Dedifferentiated amniotic fluid mesenchymal stem cell (primary cell): ENCODE data around the gene HK2.

Experiments
- DNase-seq: peaks from one replicate; pipeline ENCODE4 v3.0.0-alpha.2; 2016; ENCODE audit errors: extremely low spot score

Gene HK2

GRCh38 chr2:74935975-74936391, 102.1 kb downstream of the HK2 start:
- no peak for DNase-seq

- DNase-seq = no peak
Observed at GRCh38 chr2:74937221-74937880, 103.4 kb downstream of the HK2 start.

GRCh38 chr2:74938264-74938663, 104.3 kb downstream of the HK2 start:
- no peak for DNase-seq

GRCh38 chr2:74939919-74940812, 106.2 kb downstream of the HK2 start:
- no peak for DNase-seq

- no peak for DNase-seq
Observed at GRCh38 chr2:74941284-74941683, 107.4 kb downstream of the HK2 start.

GRCh38 chr2:74942263-74942662, 108.3 kb downstream of the HK2 start:
- DNase-seq = no peak
